SK-N-SH (cell line): ENCODE data around the gene MAGEC3. TPM values are rescaled to one million over a fixed set of nuclear protein-coding genes. Genes with fewer than 3 reads are reported as not detected.

Experiments
- CTCF ChIA-PET: fragments of 300-600, 350-600 bp; formaldehyde crosslinking; extraction: SDS; loops from one replicate; lab custom pipeline; 2021; lab: Yijun Ruan, JAX
- POLR2A ChIA-PET: fragments of 350-600 bp; sonication (Branson Sonifier 250); formaldehyde crosslinking; extraction: SDS; loops from one replicate; lab custom pipeline; 2020; ENCODE audit warnings: antibody characterized with exemption, inconsistent platforms; lab: Yijun Ruan, JAX
- DNase-seq: peaks from one replicate; pipeline ENCODE4 v3.0.0; 2012
- H2AFZ ChIP-seq: fragments of 200-600 bp; sonication (generic); 2 replicates; pipeline ENCODE4 v1.8.1; 2016; ENCODE audit warnings: antibody characterized with exemption, mild to moderate bottlenecking, low read depth
- H3F3A ChIP-seq: fragments of 200-600 bp; sonication (generic); replicated peaks from 2 replicates; pipeline ENCODE3; 2016; ENCODE audit warnings: antibody characterized with exemption, mild to moderate bottlenecking; ENCODE audit not compliant: insufficient read depth
- H3K27ac ChIP-seq, 2 experiments: fragments of 200-500 bp in 1 of 2; fragments of 200-600 bp in 1 of 2; sonication (Bioruptor generic) in 1 of 2; sonication (generic), shearing (Covaris generic) in 1 of 2; 2 replicates each; pipeline versions ENCODE4 v1.5.1 to v1.6.1; 2014 to 2016; ENCODE audit warnings: low read depth in 2 of 2, inconsistent platforms in 1 of 2, low read length in 1 of 2, mild to moderate bottlenecking in 1 of 2, mixed read lengths in 1 of 2
- H3K27me3 ChIP-seq: fragments of 200-600 bp; sonication (generic), shearing (Covaris generic); 2 replicates; pipeline ENCODE4 v1.6.1; 2016; ENCODE audit warnings: mixed run types; ENCODE audit not compliant: insufficient read depth
- H3K36me3 ChIP-seq, 2 experiments: fragments of 200-500 bp in 1 of 2; fragments of 200-600 bp in 1 of 2; sonication (Bioruptor generic) in 1 of 2; sonication (generic) in 1 of 2; replicated peaks in 1 of 2; 2 replicates each; pipeline versions ENCODE3 to v1.5.1; 2014 to 2016; ENCODE audit warnings: low read length in 1 of 2, mild to moderate bottlenecking in 1 of 2; ENCODE audit not compliant: insufficient read depth in 2 of 2, control insufficient read depth in 1 of 2
- H3K4me1 ChIP-seq, 2 experiments: fragments of 200-500 bp in 1 of 2; fragments of 200-600 bp in 1 of 2; sonication (Bioruptor generic) in 1 of 2; sonication (generic), shearing (Covaris generic) in 1 of 2; 2 replicates each; pipeline versions ENCODE4 v1.5.1 to v1.6.1; 2014 to 2016; ENCODE audit warnings: low read depth in 1 of 2, low read length in 1 of 2, mixed run types in 1 of 2; ENCODE audit not compliant: insufficient read depth in 2 of 2, control insufficient read depth in 1 of 2
- H3K4me2 ChIP-seq: fragments of 200-600 bp; sonication (generic), shearing (Covaris generic); 2 replicates; pipeline ENCODE4 v1.6.1; 2017; ENCODE audit warnings: mixed run types
- H3K4me3 ChIP-seq, 2 experiments: fragments of 200-500 bp in 1 of 2; fragments of 200-600 bp in 1 of 2; sonication (Bioruptor generic) in 1 of 2; sonication (generic), shearing (Covaris generic) in 1 of 2; 2 replicates each; pipeline versions ENCODE4 v1.5.1 to v1.8.1; 2014 to 2016; ENCODE audit warnings: low read depth in 2 of 2, inconsistent platforms in 1 of 2, low read length in 1 of 2, mild to moderate bottlenecking in 1 of 2, mixed read lengths in 1 of 2, moderate library complexity in 1 of 2
- H3K79me2 ChIP-seq: fragments of 200-600 bp; sonication (generic); 2 replicates; pipeline ENCODE4 v1.8.1; 2017; ENCODE audit warnings: mild to moderate bottlenecking; ENCODE audit not compliant: insufficient read depth
- H3K9ac ChIP-seq: fragments of 200-600 bp; sonication (generic); 2 replicates; pipeline ENCODE4 v1.6.1; 2017; ENCODE audit warnings: mixed run types
- H3K9me2 ChIP-seq: fragments of 200-600 bp; sonication (generic); 2 replicates; pipeline ENCODE4 v1.6.1; 2017; ENCODE audit warnings: mixed run types
- H3K9me3 ChIP-seq: fragments of 200-600 bp; sonication (generic); 2 replicates; pipeline ENCODE4 v1.6.1; 2017; ENCODE audit warnings: mixed run types, mild to moderate bottlenecking, moderate library complexity
- H4K20me1 ChIP-seq: fragments of 200-600 bp; sonication (generic); 2 replicates; pipeline ENCODE4 v1.6.1; 2017; ENCODE audit warnings: mild to moderate bottlenecking, mixed run types; ENCODE audit not compliant: insufficient read depth
- CHD2 ChIP-seq: fragments of 150-350 bp; IDR thresholded peaks from 2 replicates; pipeline ENCODE4 v1.6.1; 2018; ENCODE audit warnings: low read length; ENCODE audit not compliant: partially characterized antibody
- CTCF ChIP-seq: fragments of 200-600 bp; sonication (generic); IDR thresholded peaks from 2 replicates; pipeline ENCODE4 v1.6.1; 2017; ENCODE audit warnings: antibody characterized with exemption, mild to moderate bottlenecking, moderate library complexity
- ELF1 ChIP-seq: IDR thresholded peaks from 2 replicates; pipeline ENCODE4 v1.4.0; 2012
- FOSL2 ChIP-seq: IDR thresholded peaks from 2 replicates; pipeline ENCODE4 v1.4.0; 2012; ENCODE audit warnings: low read depth, mild to moderate bottlenecking, moderate library complexity, borderline replicate concordance
- FOXJ3 ChIP-seq: sonication (generic); formaldehyde crosslinking; IDR thresholded peaks from 2 replicates; pipeline ENCODE4 v1.5.1; 2020; ENCODE audit warnings: mild to moderate bottlenecking, missing genetic modification reagents
- IRF3 ChIP-seq: fragments of 150-350 bp; IDR thresholded peaks from 2 replicates; pipeline ENCODE4 v1.6.1; 2016; ENCODE audit warnings: mild to moderate bottlenecking, low read depth, low read length
- MXI1 ChIP-seq: IDR thresholded peaks from 2 replicates; pipeline ENCODE4 v1.6.1; 2012; ENCODE audit warnings: mild to moderate bottlenecking, low read depth, low read length, improper control_type of control experiment
- NFIC ChIP-seq: IDR thresholded peaks from 2 replicates; pipeline ENCODE4 v1.4.0; 2012; ENCODE audit warnings: borderline replicate concordance
- NRF1 ChIP-seq: IDR thresholded peaks from 2 replicates; pipeline ENCODE4 v1.6.1; 2012; ENCODE audit warnings: low read depth, mild to moderate bottlenecking, low read length
- POLR2AphosphoS5 ChIP-seq: IDR thresholded peaks from 2 replicates; pipeline ENCODE4 v1.6.1; 2012; ENCODE audit warnings: low read depth, low read length
- RAD21 ChIP-seq: IDR thresholded peaks from 2 replicates; pipeline ENCODE4 v1.6.1; 2012; ENCODE audit warnings: mild to moderate bottlenecking, low read length
- RCOR1 ChIP-seq: fragments of 150-350 bp; IDR thresholded peaks from 2 replicates; pipeline ENCODE4 v1.6.1; 2017; ENCODE audit warnings: antibody characterized with exemption, low read length
- RFX5 ChIP-seq: IDR thresholded peaks from 2 replicates; pipeline ENCODE4 v1.6.1; 2012; ENCODE audit warnings: mild to moderate bottlenecking, improper control_type of control experiment, low read length
- RXRA ChIP-seq: IDR thresholded peaks from 2 replicates; pipeline ENCODE4 v1.4.0; 2012; ENCODE audit warnings: low read depth, mild to moderate bottlenecking, borderline replicate concordance
- TAF1 ChIP-seq: IDR thresholded peaks from 2 replicates; pipeline ENCODE4 v1.6.1; 2012; ENCODE audit warnings: low read depth, mild to moderate bottlenecking, low read length, moderate library complexity, borderline replicate concordance
- TEAD4 ChIP-seq: IDR thresholded peaks from 2 replicates; pipeline ENCODE4 v1.4.0; 2012; ENCODE audit warnings: mild to moderate bottlenecking, borderline replicate concordance; ENCODE audit not compliant: insufficient read depth
- WGBS: methylation state at CpG from one replicate; pipeline ENCODE4 v1.1.6; 2017; ENCODE audit warnings: low lambda C conversion rate; 5-methylcytosine and 5-hydroxymethylcytosine counted together
- polyA plus RNA-seq, 3 experiments: library from polyadenylated mRNA; depleted of rRNA; stranded (reverse); fragments of >200 nt; gene quantifications; 2 replicates each; pipeline ENCODE4 v1.2.3, GENCODE V29; 2012

Gene MAGEC3
- polyA plus RNA-seq, 1 of the 3 experiments (the other 2 are of a cell fraction), result 0.26 TPM

- Histone ChIP-seq H3K4me1 (no peaks in the 10 kb centered on the region), H2AFZ (no peak overlapping the region), H3K4me2 (no peak overlapping the region), H3K27ac (no peak overlapping the region), H3K4me3 (no peak overlapping the region), H3K27me3 (no peaks in the 10 kb centered on the region), H3F3A (no peaks in the 10 kb centered on the region), H4K20me1 (no peaks in the 10 kb centered on the region), H3K36me3 (no peaks in the 10 kb centered on the region), H3K9me2 (no peaks in the 10 kb centered on the region), H3K9me3 (no peaks in the 10 kb centered on the region), H3K9ac (no peak overlapping the region), H3K79me2 (no peaks in the 10 kb centered on the region)
- CTCF ChIA-PET, result no interaction called here
- no peak for TF ChIP-seq TEAD4
- TF ChIP-seq FOSL2, result no peak
- TF ChIP-seq NRF1, result no peak
- 5% methylated on average over 2 of the region's 2 CpGs for WGBS
- POLR2A ChIA-PET, result no interaction called here
- DNase-seq, result no peak
Observed at GRCh38 chrX:141814213-141814857, 23.8 kb upstream of the MAGEC3 start.

GRCh38 chrX:141815904-141816303 lies 22.2 kb upstream of the MAGEC3 start:
- no peaks in the 10 kb centered on the region for H3K9me3 ChIP-seq
- WGBS, result 6% methylated on average over 6 of the region's 6 CpGs
- no peak overlapping the region for H3K4me2 ChIP-seq
- no peaks in the 10 kb centered on the region for H3K9me2 ChIP-seq
- no peaks in the 10 kb centered on the region for H3K4me1 ChIP-seq
- no peaks in the 10 kb centered on the region for H3K36me3 ChIP-seq
- no peaks in the 10 kb centered on the region for H3K79me2 ChIP-seq
- H3K27me3 ChIP-seq, result no peaks in the 10 kb centered on the region
- DNase-seq, result no peak
- no peaks in the 10 kb centered on the region for H3F3A ChIP-seq
- no peak overlapping the region for H3K4me3 ChIP-seq
- H3K27ac ChIP-seq, result no peak overlapping the region
- TF ChIP-seq FOXJ3 (CRISPR knock-in tag), result no peak
- no peak for TF ChIP-seq POLR2AphosphoS5
- TF ChIP-seq RCOR1, result no peak
- no peak for TF ChIP-seq RXRA
- no peak for TF ChIP-seq CHD2
- TF ChIP-seq NFIC, result no peak
- no peak for TF ChIP-seq RAD21
- no peak for TF ChIP-seq IRF3
- no peak for TF ChIP-seq CTCF
- TF ChIP-seq TAF1, result no peak
- TF ChIP-seq NRF1, result no peak
- no peak for TF ChIP-seq ELF1
- TF ChIP-seq RFX5, result no peak
- no peak for TF ChIP-seq MXI1
- ChIA-PET POLR2A (no interaction called here), CTCF (no interaction called here)
- no peaks in the 10 kb centered on the region for H4K20me1 ChIP-seq
- no peak overlapping the region for H2AFZ ChIP-seq
- H3K9ac ChIP-seq, result no peak overlapping the region
